SIG-M5 treated with dmso at 0.1 percent for 504 hours (cell line): ENCODE data around the gene AQP12A.

Experiments used
- DNase-seq: peaks from one replicate; lab custom pipeline; 2025; ENCODE audit not compliant: unreplicated experiment; lab: John Stamatoyannopoulos, UW

The AQP12A gene

DNA sequence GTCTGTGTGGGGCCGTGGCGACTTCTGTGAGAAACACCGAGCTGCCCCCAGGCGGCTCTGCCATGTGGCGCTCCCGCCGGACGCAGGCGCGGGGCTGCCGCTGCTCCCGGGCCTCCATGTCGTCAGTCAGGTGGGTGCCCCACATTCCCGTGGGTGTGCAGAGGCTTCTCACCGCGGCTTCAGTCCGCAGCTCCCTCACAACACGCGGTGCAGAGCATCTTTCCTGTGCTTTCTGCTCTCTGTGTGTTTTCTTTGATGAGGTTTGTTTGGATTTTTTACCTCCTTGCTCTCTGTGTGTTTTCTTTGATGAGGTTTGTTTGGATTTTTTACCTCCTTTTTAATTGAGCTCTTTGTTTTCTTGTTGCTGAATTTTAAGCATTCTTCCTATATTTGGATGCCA lies 13.0 kb downstream of the AQP12A start:
- DNase-seq = no peak

DNA sequence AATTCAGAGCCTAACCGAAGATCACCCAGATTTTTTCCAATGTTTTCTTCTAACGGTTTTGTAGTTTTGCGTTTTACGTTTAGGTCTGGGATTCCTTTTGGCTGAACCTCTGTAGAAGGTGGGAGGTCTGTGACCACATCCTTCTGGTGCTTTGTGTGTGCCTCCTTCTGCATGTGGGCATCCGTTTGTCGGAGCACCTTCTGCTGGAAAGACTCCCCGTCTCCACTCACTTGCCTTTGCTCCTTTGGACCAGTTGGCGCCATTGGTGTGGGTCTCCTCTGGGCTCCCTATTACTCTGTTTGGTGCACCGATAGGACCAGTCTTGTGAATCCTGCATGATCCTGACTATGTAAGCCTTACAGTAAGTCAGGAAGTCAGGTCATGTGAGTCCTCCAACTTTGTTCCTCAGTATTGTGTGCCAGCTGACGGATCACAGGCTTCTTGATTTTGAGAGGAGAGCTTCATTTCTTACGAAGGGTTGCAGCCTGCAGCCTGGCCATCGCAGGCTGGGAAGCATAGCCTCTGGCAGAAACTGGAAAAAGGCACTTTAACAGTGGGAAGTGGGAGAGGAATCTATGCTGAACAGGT lies 13.6 kb downstream of the AQP12A start:
- no peak for DNase-seq

DNA sequence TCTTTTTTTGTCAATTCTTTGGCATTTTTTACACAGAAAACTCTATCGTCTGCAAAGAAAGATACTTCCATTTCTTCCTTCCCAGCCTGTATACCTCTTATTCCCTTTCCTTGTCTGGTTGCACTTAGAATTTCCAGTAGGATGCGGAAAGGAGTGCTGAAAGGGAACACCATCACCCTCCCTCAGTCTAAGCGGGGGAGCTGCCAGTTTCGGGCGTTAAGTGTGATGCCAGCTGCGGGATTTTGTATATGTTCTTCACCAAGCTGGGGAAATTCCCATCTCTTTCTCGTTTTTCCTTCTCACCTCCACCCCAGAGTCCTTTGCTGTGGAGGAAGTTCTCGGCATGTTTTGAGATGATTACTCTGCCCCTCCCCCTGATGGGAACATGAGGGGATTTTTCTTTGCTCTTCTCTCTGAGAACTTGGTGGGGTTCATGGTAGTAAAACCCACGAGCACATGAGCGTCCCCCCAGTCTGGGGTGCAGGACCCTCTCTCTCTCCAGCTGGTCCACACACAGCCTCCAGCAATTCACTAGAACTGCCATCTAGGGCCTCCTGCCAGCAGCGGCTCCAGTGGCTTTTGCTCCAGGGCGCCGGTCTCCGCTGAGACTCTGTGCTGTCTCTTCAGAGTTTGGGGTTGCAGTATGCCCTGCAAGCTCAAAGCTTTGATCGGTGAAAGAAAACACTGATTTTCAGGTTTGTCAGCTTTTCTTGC lies 15.5 kb downstream of the AQP12A start:
- DNase-seq = no peak

DNA sequence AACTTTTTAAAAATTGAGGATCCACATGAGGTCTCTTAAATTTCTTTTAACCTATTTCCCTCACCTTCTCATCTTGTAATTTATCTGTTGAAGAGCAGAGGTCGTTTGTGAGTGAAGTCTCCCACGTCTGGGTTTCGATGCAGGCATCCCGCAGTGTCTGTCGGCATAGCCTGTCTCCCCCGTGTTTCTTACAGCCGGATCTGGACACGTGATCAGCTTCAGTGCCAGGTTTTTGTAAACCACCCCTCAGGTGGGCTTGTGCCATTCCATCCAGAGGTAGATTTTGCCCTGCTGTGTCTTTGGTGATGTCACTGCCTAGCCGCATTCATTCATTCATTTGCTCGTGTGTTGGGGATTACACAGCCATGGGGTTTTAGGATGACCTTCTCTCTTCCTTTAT lies 16.2 kb downstream of the AQP12A start:
- no peak for DNase-seq

DNA sequence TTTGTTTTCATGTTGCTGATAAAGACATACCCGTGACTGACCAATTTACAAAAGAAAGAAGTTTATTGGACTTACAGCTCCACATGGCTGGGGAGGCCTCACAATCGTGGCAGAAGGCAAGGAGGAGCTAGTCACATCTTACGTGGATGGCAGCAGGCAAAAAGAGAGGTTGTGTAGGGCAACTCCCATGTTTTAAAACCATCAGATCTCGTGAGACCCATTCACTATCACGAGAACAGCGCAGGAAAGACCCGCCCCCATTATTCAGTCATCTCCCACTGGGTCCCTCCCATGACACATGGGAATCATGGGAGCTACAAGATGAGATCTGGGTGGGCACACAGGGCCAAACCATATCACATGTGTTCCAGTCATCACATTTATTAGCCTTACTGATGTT lies 16.8 kb downstream of the AQP12A start:
- DNase-seq = no peak

DNA sequence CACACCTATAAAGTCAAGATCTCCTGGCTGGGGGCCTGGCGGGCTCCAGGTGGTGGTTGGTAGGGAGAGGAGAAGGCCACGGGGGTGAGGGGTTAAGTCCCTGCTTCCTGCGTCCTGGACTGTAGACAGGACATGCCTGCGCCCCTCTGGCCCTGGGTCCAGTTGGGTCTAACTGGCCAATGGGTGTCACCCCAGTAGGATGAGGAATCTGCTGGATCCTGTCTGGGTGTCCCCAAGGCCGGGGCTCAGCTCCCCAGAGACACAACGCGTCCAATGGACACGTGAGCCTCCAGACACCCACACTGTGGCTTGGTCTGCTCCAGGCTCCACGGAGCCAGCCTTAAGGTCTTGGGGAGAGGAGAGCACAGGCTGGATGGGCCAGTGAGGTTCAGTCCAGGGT lies 19.6 kb downstream of the AQP12A start:
- DNase-seq = no peak

DNA sequence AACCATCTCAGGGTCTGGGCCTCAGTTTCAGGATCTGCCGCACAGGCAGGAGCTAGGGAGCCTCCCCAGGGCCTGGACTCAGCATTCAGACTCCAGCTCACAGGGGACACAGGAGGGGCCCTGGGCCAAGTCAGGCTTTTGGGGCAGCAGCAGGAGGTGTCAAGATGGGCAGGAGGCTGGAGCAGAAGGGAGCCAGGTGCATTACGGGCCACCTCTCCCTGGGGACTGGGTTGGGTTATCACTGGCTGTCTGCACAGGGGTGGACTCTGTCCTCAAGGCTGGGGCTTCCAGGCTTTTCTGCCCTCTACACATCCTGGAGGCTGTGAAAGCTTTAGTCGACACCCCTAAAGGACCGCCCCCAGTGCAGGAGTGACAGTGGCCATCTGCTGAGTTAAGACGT lies 20.0 kb downstream of the AQP12A start:
- DNase-seq = no peak

DNA sequence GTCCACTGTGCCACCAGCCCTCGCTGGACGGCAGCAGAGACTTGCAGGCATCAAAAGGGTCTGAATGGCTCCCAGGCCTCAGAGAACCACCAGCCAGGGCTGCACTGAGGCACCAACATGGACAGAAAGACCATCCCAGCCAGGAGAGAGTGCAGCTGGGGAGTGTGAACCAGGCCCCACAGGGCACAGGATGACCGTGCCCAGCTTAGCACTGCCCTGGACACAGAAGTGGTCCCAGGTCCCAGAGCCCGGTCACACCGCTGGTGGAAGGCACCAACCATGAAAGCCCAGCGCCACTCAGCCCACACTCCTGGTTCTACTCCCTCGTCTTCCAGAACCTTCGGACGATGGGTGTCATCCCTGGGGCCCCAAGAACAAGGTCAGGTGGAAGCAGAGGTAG lies 20.5 kb downstream of the AQP12A start:
- DNase-seq = no peak

DNA sequence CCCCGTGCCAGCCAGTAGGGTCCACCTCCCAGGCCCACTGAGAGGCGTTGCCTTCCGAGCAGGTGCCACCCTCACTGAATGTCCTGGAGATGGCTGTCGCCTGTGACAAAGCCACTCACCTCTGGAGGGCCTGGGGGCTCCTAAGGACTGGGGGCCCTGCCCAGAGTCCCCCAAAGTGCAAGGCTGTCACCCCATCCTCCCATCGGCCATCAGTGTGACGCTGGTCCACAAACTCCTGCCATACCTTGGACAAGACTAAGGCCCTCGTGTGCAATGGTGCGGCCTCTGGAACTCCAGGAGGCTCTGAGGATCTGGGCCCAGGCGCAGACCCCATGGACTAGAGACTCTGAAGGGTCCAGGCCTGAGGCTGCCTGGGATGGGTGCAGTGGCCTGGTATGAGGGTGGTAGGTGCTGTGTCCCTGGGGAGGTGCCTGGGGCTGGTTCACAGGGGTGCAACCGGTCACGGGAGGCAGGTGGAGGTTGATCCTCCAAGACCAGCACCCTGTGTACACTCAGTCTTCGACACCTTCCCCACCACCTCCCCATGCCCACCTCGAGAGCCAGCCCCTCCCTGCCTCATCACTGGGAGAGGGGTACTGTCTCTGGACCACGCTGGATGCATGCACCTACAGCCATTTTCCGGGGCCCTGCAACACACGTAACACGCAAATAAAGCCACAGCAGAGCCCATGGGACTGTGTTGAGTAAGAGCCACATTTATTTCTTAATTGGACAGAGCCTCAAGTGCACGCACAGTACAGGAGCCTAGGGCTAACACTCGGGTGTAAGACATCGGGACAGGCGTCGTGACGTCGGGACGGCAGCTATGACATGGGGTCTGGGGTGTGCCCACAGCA lies 21.6 kb downstream of the AQP12A start:
- DNase-seq = no peak

DNA sequence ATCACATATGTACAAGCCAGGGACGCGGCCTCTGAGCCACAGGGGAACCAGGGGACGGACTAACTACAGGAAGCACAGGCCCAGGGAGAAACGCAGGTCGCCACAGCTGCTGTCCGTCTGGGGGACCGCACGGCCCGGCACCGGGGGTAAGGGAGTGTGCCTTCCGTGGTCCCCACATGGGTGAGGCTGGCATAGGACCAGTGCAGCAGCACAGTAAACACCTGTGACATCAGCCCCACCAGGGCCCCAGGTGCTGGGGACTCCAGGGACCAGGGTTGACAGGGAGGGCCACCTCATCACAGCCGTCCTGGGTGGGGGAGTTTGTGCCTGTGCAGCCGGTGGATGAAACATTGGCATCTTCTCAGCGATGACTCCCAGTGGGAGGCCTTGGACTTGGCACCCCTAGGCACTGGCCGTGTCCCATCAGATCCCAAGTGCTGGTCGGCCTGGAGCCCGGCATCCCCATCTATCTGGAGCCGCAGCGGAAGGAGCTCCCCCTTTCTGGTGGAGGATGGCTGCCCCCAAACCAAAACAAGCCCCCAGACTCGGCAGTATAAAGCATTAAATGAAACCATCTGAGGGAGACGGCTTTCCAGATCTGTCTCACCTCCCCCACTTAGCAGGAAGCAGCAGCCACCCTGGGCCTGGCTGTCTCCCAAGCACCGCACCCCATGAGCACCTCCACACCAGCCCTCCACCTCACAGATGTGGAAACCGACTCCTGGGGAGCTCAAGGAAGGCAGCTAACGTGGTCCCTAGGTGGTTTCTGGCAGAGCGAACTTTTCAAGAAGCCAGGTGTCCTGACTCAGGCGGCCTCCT lies 22.5 kb downstream of the AQP12A start:
- DNase-seq = no peak

DNA sequence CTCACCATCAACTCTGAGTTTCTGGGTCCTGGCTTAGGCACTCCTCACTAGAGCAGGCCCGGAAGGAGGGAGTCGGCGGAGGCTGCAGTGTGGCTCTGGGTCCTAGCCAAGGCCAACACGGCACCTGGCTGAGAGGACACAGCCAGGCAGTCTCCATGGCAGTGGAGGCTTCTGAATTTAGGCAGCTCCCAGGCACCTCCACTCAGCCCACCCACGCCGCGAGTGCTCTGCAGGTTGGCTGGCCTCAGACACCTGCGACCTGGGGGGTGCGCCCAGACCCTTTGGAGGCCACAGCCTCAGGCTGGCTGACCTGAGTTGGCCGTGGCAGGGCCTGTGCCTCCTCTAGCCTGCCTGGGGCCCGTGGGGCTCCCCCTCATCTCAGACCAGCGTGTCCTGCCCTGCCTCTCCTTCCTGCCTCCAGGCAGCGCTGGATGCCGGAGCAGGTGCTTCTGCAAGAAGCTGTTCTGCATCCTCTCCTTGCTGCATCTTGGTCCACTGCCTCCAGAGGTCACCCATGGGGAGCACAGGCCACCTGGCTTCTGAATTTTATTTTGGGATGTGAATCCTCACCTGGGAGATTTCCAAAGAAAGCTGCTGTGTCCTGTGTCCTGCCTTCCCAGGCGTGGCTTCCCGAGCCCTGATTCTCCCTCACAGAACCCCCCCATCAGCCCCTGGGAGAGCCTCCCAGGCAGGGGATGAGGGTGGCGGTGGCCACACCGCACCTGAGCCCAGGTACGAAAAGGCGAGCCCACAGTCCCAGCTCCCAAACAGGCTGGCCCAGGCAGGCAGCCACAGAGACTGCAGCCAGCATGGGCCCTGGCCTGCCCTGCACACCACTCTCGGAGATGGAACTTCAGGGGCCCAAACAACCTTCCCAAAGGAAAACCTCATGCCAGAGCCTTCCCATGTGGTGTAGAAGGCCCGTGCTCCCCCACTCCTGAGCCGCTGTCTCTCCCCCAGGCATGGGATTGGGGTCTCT lies 23.4 kb downstream of the AQP12A start:
- DNase-seq = no peak

DNA sequence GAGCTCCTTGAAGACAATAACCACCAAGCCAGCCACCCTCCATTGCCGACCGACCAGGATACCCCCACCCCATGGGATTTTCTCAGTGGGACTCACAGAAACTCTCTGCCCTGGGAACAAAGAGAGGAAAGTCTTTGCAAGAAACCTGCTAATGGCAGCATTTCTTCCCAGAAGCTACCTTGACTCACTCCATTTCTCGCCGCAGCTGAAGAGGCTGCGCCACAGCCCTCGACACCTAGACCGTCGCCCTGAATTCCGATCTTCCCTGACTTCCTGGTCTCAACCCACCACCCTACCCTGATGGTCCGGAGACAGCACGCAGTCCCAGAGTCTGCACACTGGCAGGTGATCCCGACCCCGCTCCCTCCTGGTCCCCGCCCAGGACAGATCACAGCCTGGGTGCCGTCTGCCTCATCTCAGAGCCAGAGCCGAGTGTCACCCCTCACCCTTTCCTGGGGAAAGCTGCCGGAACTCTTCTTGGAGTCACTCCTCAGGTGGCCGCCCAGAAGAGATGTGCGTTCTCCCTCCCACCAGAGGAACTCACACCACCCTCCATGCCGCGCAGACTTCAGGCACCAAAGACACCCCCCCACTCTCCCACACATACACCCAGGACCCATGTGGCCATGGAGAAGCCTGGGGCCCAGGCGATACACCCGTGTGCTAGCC lies 24.6 kb downstream of the AQP12A start:
- no peak for DNase-seq

DNA sequence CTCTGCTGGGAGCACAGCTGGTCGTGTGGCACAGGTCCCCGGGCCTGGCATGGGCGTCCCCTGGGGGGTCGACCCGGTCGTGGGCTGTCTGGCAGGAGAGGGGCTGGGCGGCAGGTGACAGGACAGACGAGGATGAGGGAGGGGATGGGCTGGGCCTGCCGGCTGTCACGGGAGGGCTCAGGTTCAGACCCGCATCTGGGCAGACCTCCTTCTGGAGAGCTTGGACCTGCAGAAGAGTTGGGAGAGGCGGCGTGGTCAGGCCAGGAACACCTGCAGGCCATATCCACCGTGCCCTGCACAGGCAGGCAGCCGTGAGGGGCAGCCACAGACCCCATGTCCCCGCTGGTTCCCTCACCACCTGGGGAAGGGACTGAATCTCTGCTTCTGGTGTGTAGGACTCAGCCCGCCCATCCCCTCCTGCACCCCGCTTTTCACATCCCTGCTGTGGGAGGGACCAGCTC lies 25.5 kb downstream of the AQP12A start:
- no peak for DNase-seq

DNA sequence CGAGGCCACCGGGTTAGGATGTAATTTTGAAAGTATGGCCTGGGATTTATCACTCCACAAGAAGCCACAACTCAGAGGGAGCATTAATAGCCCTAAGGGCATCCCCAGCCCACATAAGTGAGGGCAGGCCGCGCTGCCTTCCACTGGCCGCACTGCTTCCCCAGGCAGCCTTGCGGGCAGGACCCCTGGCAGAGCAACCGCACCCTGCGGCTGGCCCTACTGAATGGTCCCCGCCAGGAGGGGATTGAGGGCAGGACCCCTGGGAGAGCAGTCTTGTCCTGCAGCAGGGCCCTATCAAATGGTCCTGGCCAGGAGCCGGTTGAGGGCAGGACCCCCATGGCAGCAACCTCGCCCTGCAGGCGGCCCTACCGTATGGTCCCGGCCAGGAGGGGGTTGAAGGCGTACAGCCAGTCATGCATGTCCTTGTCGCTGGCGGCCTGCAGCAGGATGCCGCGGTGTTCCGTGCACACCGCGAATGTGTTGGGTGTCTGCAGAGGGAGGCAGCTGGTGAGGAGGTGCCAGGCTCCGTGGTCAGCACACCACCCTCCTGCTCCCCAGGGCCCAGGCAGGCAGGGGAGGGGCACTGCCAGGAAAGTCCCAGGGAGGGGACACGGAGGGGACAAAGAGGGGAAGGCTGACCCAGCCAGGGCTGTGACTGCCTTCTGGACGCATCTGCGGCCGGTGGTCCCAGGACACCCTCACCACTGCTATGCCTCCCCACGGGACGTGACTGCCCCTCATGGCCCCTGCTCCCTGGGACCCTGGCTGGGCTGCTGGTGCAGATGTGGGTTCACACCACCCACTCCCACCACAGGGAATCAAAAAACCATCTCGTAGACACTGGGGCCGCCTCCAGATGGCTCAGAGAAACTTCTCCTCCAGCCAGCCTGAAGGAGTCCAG lies 26.3 kb downstream of the AQP12A start:
- DNase-seq = no peak

DNA sequence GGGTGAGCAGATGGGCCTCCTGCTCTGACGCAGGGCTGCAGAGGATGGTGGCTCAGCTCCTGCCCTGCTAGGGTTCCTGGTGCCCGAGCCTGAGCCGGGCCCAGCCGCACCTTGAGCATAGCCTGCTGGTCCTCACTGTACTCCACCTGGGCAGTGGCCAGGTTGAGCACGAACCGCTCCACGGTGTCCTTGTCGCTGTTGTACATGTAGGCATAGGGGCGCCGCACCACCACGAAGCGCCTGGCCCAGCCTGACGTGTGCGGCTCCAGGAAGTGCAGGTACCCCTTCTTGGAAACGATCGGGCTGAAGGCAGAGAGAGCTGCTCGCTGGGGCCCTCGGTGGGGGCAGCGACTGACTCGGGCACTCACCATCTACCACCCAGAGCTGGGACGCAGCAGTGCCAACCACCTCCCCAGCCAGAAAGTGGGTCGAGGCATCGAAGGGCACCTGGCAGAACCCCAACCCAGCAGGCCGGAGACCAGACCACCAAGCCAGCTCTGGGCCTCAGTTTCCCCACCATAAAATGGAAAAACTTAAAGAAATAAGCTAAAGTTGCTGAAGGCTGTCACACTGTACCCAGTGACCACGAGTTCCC lies 27.3 kb downstream of the AQP12A start:
- no peak for DNase-seq

DNA sequence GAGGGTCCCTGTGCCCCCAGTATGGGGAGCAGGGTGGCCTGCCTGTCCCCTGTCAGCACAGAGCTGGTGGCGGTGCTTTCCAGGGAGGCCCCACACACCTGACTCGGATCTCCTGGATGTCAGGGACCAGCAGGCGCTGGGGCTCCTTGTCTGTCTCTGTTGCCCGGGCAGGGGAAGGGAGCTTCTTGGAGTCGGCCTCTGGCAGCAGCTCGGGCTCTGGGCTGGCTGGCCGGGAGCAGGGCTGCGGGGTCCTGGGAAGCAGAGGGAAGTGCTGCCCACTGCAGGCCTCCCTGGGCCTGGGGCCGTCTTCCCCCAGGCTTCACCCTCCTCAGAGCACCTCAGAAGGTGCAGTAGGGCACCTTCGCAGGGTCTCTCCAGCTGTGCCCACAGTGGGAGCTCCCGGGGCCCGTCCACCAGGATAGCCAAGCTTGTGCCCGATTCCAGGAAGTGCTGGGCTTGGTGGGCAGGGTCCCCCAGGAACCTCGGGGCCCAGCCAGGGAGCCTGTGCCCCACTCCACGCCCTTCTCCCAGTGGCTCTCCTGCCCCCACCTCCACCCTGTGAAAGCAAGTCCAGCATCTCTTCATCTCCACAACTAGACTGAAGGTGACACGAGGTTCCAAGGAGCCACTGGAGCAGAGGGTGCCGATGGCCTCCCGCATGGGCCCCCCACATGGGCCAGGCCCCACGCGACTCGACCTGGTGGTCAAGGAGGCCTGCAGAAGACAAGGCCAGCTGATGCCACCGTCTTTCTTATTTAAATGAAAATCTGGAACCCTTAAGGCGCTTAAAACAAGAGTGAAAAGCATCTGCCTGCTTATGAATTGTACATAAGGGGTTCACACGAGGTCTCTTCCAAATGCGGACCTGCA lies 28.2 kb downstream of the AQP12A start:
- no peak for DNase-seq
